GM21786 (cell line): ENCODE results near the gene ACCS.

Source experiments
- ATAC-seq: cut with Tn5 transposase; IDR thresholded peaks from one replicate; pipeline ENCODE4 v1.9.1; 2021; ENCODE audit not compliant: unreplicated experiment

The ACCS gene

GRCh38 chr11:44036811-44037657 is 29.0 kb upstream of the ACCS start:
- ATAC-seq = peak; percentile 72

- no peak for ATAC-seq
Observed at GRCh38 chr11:44037658-44037998, 28.4 kb upstream of the ACCS start.

- ATAC-seq = no peak
Observed at GRCh38 chr11:44043157-44043556, 22.9 kb upstream of the ACCS start.

GRCh38 chr11:44046182-44046581 is 19.9 kb upstream of the ACCS start:
- no peak for ATAC-seq

GRCh38 chr11:44047298-44047697 is 18.8 kb upstream of the ACCS start:
- no peak for ATAC-seq

GRCh38 chr11:44047931-44048431 is 18.1 kb upstream of the ACCS start, which contains the start of gene ACCSL:
TSS of gene ACCSL (plus strand) at chr11:44047981. CDS start at chr11:44048037, 56 bp downstream.
- ATAC-seq = no peak

GRCh38 chr11:44049832-44050231 is 16.2 kb upstream of the ACCS start:
- no peak for ATAC-seq

GRCh38 chr11:44051171-44051570 is 14.9 kb upstream of the ACCS start:
- no peak for ATAC-seq

GRCh38 chr11:44057340-44057739 is 8.7 kb upstream of the ACCS start:
- no peak for ATAC-seq

GRCh38 chr11:44058275-44058674 is 7.8 kb upstream of the ACCS start:
- ATAC-seq = no peak

GRCh38 chr11:44065161-44065661 is 859 bp upstream of the ACCS start:
- ATAC-seq = no peak

- no peak for ATAC-seq
Observed at GRCh38 chr11:44066732-44067141, 667 bp downstream of the ACCS start.

- ATAC-seq = no peak
Observed at GRCh38 chr11:44067266-44067665, 1.2 kb downstream of the ACCS start.

GRCh38 chr11:44068180-44068579 is 2.1 kb downstream of the ACCS start:
- ATAC-seq = no peak

- no peak for ATAC-seq
Observed at GRCh38 chr11:44071157-44071556, 5.1 kb downstream of the ACCS start.

GRCh38 chr11:44072757-44073658 is 6.9 kb downstream of the ACCS start:
- no peak for ATAC-seq

GRCh38 chr11:44078794-44079193 is 12.7 kb downstream of the ACCS start:
- ATAC-seq = no peak

GRCh38 chr11:44079376-44079775 is 13.3 kb downstream of the ACCS start:
- ATAC-seq = no peak

GRCh38 chr11:44080951-44081350 is 14.9 kb downstream of the ACCS start:
- ATAC-seq = no peak

GRCh38 chr11:44082645-44083044 is 16.6 kb downstream of the ACCS start:
- no peak for ATAC-seq

GRCh38 chr11:44083433-44083832 is 17.4 kb downstream of the ACCS start:
- no peak for ATAC-seq

- ATAC-seq = no peak
Observed at GRCh38 chr11:44083906-44084305, 17.8 kb downstream of the ACCS start.
